H1 (cell line): ENCODE results near the gene TMEM151A. TPM values are rescaled to one million over a fixed set of nuclear protein-coding genes. Genes with fewer than 3 reads are reported as not detected.

Source experiments
- ASH2L ChIP-seq: fragments of 200-600, 300-600 bp; sonication (generic); IDR thresholded peaks from one replicate; pipeline ENCODE4 v1.7.1; 2017; ENCODE audit warnings: low read length
- BCL11A ChIP-seq, 2 experiments: IDR thresholded peaks; one replicate each; pipeline ENCODE4 v1.6.1; 2011; ENCODE audit warnings: low read depth in 2 of 2, low read length in 2 of 2, mild to moderate bottlenecking in 2 of 2
- BRCA1 ChIP-seq: IDR thresholded peaks from 2 replicates; pipeline ENCODE4 v1.6.1; 2012; ENCODE audit warnings: low read depth, low read length, improper control_type of control experiment
- EP300 ChIP-seq, 2 experiments: IDR thresholded peaks; 1 replicate in 1 of 2; 2 replicates in 1 of 2; pipeline ENCODE4 v1.6.1; 2011 to 2012; ENCODE audit warnings: low read depth in 2 of 2, low read length in 2 of 2, mild to moderate bottlenecking in 2 of 2, borderline replicate concordance in 1 of 2, inconsistent platforms in 1 of 2, moderate library complexity in 1 of 2
- JUN ChIP-seq: IDR thresholded peaks from 2 replicates; pipeline ENCODE4 v1.6.1; 2011; ENCODE audit warnings: low read depth, mild to moderate bottlenecking, improper control_type of control experiment, low read length
- POLR2AphosphoS5 ChIP-seq: IDR thresholded peaks from 2 replicates; pipeline ENCODE4 v1.6.1; 2011; ENCODE audit warnings: low read depth, low read length
- RXRA ChIP-seq: IDR thresholded peaks from 2 replicates; pipeline ENCODE4 v1.6.1; 2011; ENCODE audit warnings: low read depth, mild to moderate bottlenecking, low read length, moderate library complexity; ENCODE audit not compliant: insufficient read depth
- SUZ12 ChIP-seq: fragments of 200-600 bp; sonication (generic); IDR thresholded peaks from 2 replicates; pipeline ENCODE4 v1.6.1; 2012; ENCODE audit warnings: mild to moderate bottlenecking, inconsistent platforms, low read length, moderate library complexity, mixed read lengths
- polyA plus RNA-seq, 7 experiments: library from polyadenylated mRNA; depleted of rRNA in 3 of 7; stranded (reverse) in 5 of 7; unstranded in 2 of 7; fragments of >200 nt in 5 of 7; fragments of 200-250 nt in 2 of 7; gene quantifications; 1 replicate in 5 of 7; 2 replicates in 1 of 7; 4 replicates in 1 of 7; pipeline versions ENCODE4 v1.2.1 to v1.2.3, GENCODE V29; 2011 to 2013; ENCODE audit warnings: missing spikeins in 2 of 7, mixed read lengths in 2 of 7
- total RNA-seq: library from RNA; stranded (reverse); fragmentation: NEBNext Ultra II Directional; extraction: Animal tissue kit (Norgen Biotek cat#: 25700); gene quantifications from 2 replicates; pipeline ENCODE4 v1.2.1, GENCODE V29; 2021
- TF ChIP-seq, protein P1 (sequence below): fragments of 300-600 bp; sonication (generic); IDR thresholded peaks from 2 replicates; pipeline ENCODE4 v1.7.1; 2012; ENCODE audit warnings: low read length, moderate library complexity, mild to moderate bottlenecking, inconsistent platforms; ENCODE audit not compliant: insufficient replicate concordance

Gene TMEM151A
- total and polyA plus RNA-seq, 2 of the 8 experiments (the other 6 are each of a cell fraction or from before 2014, with no cell fraction given): 3.2 TPM

DNA sequence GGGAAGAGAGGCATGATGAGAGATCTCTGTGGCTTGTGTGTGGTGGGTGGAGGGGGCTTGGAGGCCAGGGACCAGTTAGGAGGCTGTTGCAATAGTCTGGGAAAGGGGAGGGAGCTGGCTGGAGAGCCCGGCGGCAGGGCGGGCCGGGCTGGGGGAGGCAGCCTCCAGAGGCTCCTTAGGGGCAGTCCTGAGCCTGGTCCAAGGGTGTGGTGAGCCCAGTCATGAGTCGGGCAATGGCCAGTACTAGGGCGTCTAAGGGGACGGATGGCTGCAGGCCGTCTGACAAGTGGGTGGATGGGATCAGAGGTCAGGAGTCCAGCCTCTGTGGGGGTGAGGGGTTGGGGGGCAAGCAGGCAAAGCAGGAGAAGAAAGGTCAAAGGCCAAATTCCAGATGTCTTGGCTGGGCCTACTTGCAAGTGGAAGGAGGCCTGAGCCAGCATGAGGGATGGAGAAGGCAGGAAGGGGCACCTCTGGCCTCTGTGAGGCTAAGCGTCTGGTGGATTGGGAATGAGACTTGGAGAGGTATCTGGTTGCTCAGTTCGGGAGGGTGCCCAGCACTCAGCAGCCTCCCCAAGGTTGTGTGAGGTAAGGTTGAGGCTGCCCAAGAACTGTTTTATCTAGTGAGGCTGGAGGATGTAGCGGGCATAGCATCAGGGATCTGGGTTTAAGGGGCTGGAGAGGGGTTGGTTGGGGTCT is 31.2 kb downstream of the TMEM151A start (continued):
- no peak for TF ChIP-seq BCL11A (IDR thresholded peaks at IDR 0.05; ENCODE audit: low read depth in 2 of 2, low read length in 2 of 2)
- TF ChIP-seq RXRA: no peak
- no peak for TF ChIP-seq BRCA1
- no peak for TF ChIP-seq EP300 (IDR thresholded peaks at IDR 0.05; ENCODE audit: borderline replicate concordance in 1 of 2, low read depth in 2 of 2, low read length in 2 of 2)
- no peak for TF ChIP-seq POLR2AphosphoS5
- TF ChIP-seq SUZ12: no peak
- no peak for TF ChIP-seq ASH2L
- TF ChIP-seq JUN: no peak
- TF ChIP-seq, protein P1, sequence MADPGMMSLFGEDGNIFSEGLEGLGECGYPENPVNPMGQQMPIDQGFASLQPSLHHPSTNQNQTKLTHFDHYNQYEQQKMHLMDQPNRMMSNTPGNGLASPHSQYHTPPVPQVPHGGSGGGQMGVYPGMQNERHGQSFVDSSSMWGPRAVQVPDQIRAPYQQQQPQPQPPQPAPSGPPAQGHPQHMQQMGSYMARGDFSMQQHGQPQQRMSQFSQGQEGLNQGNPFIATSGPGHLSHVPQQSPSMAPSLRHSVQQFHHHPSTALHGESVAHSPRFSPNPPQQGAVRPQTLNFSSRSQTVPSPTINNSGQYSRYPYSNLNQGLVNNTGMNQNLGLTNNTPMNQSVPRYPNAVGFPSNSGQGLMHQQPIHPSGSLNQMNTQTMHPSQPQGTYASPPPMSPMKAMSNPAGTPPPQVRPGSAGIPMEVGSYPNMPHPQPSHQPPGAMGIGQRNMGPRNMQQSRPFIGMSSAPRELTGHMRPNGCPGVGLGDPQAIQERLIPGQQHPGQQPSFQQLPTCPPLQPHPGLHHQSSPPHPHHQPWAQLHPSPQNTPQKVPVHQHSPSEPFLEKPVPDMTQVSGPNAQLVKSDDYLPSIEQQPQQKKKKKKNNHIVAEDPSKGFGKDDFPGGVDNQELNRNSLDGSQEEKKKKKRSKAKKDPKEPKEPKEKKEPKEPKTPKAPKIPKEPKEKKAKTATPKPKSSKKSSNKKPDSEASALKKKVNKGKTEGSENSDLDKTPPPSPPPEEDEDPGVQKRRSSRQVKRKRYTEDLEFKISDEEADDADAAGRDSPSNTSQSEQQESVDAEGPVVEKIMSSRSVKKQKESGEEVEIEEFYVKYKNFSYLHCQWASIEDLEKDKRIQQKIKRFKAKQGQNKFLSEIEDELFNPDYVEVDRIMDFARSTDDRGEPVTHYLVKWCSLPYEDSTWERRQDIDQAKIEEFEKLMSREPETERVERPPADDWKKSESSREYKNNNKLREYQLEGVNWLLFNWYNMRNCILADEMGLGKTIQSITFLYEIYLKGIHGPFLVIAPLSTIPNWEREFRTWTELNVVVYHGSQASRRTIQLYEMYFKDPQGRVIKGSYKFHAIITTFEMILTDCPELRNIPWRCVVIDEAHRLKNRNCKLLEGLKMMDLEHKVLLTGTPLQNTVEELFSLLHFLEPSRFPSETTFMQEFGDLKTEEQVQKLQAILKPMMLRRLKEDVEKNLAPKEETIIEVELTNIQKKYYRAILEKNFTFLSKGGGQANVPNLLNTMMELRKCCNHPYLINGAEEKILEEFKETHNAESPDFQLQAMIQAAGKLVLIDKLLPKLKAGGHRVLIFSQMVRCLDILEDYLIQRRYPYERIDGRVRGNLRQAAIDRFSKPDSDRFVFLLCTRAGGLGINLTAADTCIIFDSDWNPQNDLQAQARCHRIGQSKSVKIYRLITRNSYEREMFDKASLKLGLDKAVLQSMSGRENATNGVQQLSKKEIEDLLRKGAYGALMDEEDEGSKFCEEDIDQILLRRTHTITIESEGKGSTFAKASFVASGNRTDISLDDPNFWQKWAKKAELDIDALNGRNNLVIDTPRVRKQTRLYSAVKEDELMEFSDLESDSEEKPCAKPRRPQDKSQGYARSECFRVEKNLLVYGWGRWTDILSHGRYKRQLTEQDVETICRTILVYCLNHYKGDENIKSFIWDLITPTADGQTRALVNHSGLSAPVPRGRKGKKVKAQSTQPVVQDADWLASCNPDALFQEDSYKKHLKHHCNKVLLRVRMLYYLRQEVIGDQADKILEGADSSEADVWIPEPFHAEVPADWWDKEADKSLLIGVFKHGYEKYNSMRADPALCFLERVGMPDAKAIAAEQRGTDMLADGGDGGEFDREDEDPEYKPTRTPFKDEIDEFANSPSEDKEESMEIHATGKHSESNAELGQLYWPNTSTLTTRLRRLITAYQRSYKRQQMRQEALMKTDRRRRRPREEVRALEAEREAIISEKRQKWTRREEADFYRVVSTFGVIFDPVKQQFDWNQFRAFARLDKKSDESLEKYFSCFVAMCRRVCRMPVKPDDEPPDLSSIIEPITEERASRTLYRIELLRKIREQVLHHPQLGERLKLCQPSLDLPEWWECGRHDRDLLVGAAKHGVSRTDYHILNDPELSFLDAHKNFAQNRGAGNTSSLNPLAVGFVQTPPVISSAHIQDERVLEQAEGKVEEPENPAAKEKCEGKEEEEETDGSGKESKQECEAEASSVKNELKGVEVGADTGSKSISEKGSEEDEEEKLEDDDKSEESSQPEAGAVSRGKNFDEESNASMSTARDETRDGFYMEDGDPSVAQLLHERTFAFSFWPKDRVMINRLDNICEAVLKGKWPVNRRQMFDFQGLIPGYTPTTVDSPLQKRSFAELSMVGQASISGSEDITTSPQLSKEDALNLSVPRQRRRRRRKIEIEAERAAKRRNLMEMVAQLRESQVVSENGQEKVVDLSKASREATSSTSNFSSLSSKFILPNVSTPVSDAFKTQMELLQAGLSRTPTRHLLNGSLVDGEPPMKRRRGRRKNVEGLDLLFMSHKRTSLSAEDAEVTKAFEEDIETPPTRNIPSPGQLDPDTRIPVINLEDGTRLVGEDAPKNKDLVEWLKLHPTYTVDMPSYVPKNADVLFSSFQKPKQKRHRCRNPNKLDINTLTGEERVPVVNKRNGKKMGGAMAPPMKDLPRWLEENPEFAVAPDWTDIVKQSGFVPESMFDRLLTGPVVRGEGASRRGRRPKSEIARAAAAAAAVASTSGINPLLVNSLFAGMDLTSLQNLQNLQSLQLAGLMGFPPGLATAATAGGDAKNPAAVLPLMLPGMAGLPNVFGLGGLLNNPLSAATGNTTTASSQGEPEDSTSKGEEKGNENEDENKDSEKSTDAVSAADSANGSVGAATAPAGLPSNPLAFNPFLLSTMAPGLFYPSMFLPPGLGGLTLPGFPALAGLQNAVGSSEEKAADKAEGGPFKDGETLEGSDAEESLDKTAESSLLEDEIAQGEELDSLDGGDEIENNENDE: no peak
